HepG2 (cell line): ENCODE data around the gene RTBDN. TPM values are rescaled to one million over a fixed set of nuclear protein-coding genes. Genes with fewer than 3 reads are reported as not detected.

Source experiments
- ARID4A ChIP-seq: sonication (generic); formaldehyde crosslinking; IDR thresholded peaks from 2 replicates; pipeline ENCODE4 v1.5.0; 2020; ENCODE audit warnings: mild to moderate bottlenecking, missing genetic modification reagents, borderline replicate concordance
- EEA1 ChIP-seq: sonication (generic); formaldehyde crosslinking; IDR thresholded peaks from 2 replicates; pipeline ENCODE4 v1.5.1; 2020; ENCODE audit warnings: mild to moderate bottlenecking, missing genetic modification reagents, borderline replicate concordance
- HNRNPLL ChIP-seq: fragments of 200-400 bp; formaldehyde crosslinking; IDR thresholded peaks from 2 replicates; pipeline ENCODE4 v1.6.1; 2017; ENCODE audit warnings: mild to moderate bottlenecking, low read depth, low read length; ENCODE audit not compliant: poor library complexity, severe bottlenecking
- NR2C2 ChIP-seq: sonication (generic); formaldehyde crosslinking; IDR thresholded peaks from 2 replicates; pipeline ENCODE4 v1.4.0; 2020; ENCODE audit warnings: missing genetic modification reagents, mild to moderate bottlenecking, moderate library complexity, borderline replicate concordance
- SRSF1 ChIP-seq: fragments of 200-400 bp; formaldehyde crosslinking; optimal IDR thresholded peaks from 2 replicates; pipeline ENCODE3; 2017; ENCODE audit warnings: mild to moderate bottlenecking, low read depth, low read length, moderate library complexity
- TARDBP ChIP-seq: sonication (generic); formaldehyde crosslinking; IDR thresholded peaks from 2 replicates; pipeline ENCODE4 v1.8.0; 2022; ENCODE audit warnings: mild to moderate bottlenecking, missing genetic modification reagents
- YY1 ChIP-seq: IDR thresholded peaks from 2 replicates; pipeline ENCODE4 v1.6.1; 2011; ENCODE audit warnings: low read length, low read depth, moderate library complexity, mild to moderate bottlenecking; ENCODE audit not compliant: insufficient read depth, insufficient replicate concordance
- ZKSCAN1 ChIP-seq: fragments of 150-350 bp; IDR thresholded peaks from 2 replicates; pipeline ENCODE4 v1.6.1; 2014; ENCODE audit warnings: low read length
- ZNF263 ChIP-seq: sonication (generic); formaldehyde crosslinking; IDR thresholded peaks from 2 replicates; pipeline ENCODE4 v1.4.0; 2020; ENCODE audit warnings: missing genetic modification reagents
- ZNF567 ChIP-seq: sonication (generic); formaldehyde crosslinking; IDR thresholded peaks from 2 replicates; pipeline ENCODE4 v1.8.1; 2023; ENCODE audit warnings: mild to moderate bottlenecking, missing genetic modification reagents, borderline replicate concordance
- ZNF687 ChIP-seq: sonication (generic); formaldehyde crosslinking; IDR thresholded peaks from 2 replicates; pipeline ENCODE4 v1.5.1; 2020; ENCODE audit warnings: mild to moderate bottlenecking, missing genetic modification reagents, moderate library complexity
- ZNF768 ChIP-seq: sonication (generic); formaldehyde crosslinking; IDR thresholded peaks from 2 replicates; pipeline ENCODE4 v1.4.0; 2020; ENCODE audit warnings: missing genetic modification reagents
- ZNF879 ChIP-seq: sonication (generic); formaldehyde crosslinking; IDR thresholded peaks from 2 replicates; pipeline ENCODE4 v1.8.1; 2023; ENCODE audit warnings: missing genetic modification reagents
- polyA plus RNA-seq, 8 experiments: library from polyadenylated mRNA; depleted of rRNA in 3 of 8; stranded (reverse) in 7 of 8; unstranded in 1 of 8; fragments of >200 nt; fragmentation: Illumina TruSeq in 4 of 8; extraction: Trizol in 4 of 8; gene quantifications; 2 replicates each; pipeline versions ENCODE4 v1.2.1 to v1.2.3, GENCODE V29; 2011 to 2016; ENCODE audit warnings: low read depth in 4 of 8, missing spikeins in 1 of 8, mixed read lengths in 1 of 8; ENCODE audit not compliant: insufficient read depth in 1 of 8
- total RNA-seq, 5 experiments: library from RNA; depleted of rRNA; stranded (reverse); fragments of >200 nt; fragmentation: Illumina TruSeq; extraction: Trizol; gene quantifications; 2 replicates each; pipeline ENCODE4 v1.2.3, GENCODE V29; 2016; ENCODE audit warnings: low read depth in 1 of 5
- TF ChIP-seq, protein P1 (sequence below): sonication (generic); formaldehyde crosslinking; IDR thresholded peaks from 2 replicates; pipeline ENCODE4 v1.4.0; 2020; ENCODE audit warnings: mild to moderate bottlenecking, missing genetic modification reagents
- TF ChIP-seq, protein P2 (sequence below): sonication (generic); formaldehyde crosslinking; IDR thresholded peaks from 2 replicates; pipeline ENCODE4 v1.5.0; 2020; ENCODE audit warnings: mild to moderate bottlenecking, missing genetic modification reagents, moderate library complexity

The RTBDN gene
- total and polyA plus RNA-seq, 2 of the 13 experiments (the other 11 are each of a cell fraction or from before 2014, with no cell fraction given), result 0.27 to 0.48 TPM

- peak; percentile 28 for TF ChIP-seq HNRNPLL
- peak; percentile 80 for TF ChIP-seq ZNF263 (CRISPR knock-in tag)
- no peak for TF ChIP-seq ZKSCAN1
- TF ChIP-seq, protein P1, sequence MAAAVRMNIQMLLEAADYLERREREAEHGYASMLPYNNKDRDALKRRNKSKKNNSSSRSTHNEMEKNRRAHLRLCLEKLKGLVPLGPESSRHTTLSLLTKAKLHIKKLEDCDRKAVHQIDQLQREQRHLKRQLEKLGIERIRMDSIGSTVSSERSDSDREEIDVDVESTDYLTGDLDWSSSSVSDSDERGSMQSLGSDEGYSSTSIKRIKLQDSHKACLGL (CRISPR knock-in tag), result no peak
- TF ChIP-seq, protein P2, sequence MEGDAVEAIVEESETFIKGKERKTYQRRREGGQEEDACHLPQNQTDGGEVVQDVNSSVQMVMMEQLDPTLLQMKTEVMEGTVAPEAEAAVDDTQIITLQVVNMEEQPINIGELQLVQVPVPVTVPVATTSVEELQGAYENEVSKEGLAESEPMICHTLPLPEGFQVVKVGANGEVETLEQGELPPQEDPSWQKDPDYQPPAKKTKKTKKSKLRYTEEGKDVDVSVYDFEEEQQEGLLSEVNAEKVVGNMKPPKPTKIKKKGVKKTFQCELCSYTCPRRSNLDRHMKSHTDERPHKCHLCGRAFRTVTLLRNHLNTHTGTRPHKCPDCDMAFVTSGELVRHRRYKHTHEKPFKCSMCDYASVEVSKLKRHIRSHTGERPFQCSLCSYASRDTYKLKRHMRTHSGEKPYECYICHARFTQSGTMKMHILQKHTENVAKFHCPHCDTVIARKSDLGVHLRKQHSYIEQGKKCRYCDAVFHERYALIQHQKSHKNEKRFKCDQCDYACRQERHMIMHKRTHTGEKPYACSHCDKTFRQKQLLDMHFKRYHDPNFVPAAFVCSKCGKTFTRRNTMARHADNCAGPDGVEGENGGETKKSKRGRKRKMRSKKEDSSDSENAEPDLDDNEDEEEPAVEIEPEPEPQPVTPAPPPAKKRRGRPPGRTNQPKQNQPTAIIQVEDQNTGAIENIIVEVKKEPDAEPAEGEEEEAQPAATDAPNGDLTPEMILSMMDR (CRISPR knock-in tag), result peak; percentile 20; the same call in 1 of the 2 replicates
- TF ChIP-seq ZNF687 (CRISPR knock-in tag), result peak; percentile 51
- TF ChIP-seq EEA1 (CRISPR knock-in tag), result no peak
- TF ChIP-seq NR2C2 (CRISPR knock-in tag), result no peak
- no peak for TF ChIP-seq ZNF768 (CRISPR knock-in tag)
- TF ChIP-seq ZNF567 (CRISPR knock-in tag), result no peak
- TF ChIP-seq SRSF1, result peak; percentile 36
- no peak for TF ChIP-seq ZNF879 (CRISPR knock-in tag)
- 0 out of 2 replicates have a peak, but pooled peaks have one; percentile 35 for TF ChIP-seq ARID4A (CRISPR knock-in tag)
- peak; percentile 13 for TF ChIP-seq YY1
- TF ChIP-seq TARDBP (CRISPR knock-in tag), result no peak
Measured at GRCh38 chr19:12833738-12834565, 427 bp downstream of the RTBDN start (continued).
